Limb (tissue), 2 donors: ENCODE data around the gene CTNNA2.

Experiments
- DNase-seq, 2 donors: peaks; one replicate each; pipeline ENCODE4 v3.0.0-alpha.2; 2016; ENCODE audit errors: extremely low spot score in 2 of 2

CTNNA2 gene

DNA sequence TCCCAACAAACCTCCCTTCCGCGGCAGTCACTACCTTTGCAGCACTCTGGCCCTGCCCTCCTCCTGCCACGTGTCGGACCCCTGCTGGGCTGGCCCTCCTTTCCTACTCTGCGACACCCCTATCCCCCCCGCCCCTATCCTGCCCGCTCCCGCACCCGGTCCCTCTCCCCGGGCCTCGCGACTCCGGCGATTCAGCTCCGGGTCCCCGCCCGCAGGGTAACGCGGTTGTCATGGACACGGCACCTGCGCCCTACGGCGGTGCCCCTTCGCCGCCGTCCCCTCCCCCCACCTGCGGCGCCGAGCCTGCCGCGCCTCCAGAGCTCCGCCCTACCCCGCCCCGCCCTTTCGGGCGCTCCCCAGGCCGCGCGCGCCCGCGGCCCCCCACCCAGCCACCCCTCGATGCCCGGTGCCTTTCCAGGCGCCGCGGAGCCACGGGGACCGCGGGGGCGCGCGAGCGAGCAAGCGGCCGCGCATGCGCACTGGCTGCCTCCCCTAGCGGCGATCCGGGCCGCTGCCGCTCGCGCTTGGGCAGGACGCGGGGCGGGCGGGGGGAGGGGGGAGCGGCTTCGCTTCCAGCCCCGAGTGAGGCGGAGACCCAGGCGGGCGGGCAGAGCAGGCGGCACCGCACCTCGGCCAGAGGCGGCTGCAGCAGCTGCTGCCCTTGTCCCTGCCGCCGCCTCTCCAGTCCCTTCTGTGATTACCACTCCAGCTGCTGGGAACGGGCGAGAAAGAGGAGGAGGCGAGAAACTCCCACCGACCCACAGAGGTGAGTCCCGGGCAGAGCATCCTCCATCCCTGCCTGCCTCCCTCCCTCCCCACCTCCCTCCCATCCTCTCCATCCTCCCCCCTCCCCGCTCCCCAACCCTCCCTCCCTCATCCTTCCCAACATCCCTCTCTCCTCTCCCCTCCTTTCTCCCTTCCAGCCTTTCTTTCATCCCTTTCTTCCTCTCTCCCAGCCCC lies at the start of gene CTNNA2:
TSS of gene CTNNA2 (plus strand) at position 610 of the 960 bp plus-strand sequence.
- DNase-seq = peak; percentile 2 to 89

DNA sequence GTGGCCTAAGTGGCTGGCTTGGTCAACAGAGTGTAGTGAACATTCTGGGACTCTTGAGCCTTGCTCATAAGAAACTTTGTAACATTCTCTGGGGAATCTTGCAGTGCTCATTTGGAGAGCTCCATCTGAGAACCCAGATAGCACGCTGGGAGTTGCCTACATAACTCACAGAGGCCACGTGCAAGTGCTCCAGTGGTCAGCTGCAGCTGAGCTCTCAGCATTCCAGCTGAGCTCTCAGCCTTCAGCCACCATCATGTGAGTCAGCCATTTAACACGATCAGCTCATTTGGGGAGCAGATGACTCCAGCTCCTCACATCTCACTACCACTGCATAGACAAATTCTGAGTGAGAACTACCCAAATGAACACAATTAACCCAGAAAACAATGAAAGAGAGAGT lies 25.5 kb upstream of the CTNNA2 start:
- no peak for DNase-seq

DNA sequence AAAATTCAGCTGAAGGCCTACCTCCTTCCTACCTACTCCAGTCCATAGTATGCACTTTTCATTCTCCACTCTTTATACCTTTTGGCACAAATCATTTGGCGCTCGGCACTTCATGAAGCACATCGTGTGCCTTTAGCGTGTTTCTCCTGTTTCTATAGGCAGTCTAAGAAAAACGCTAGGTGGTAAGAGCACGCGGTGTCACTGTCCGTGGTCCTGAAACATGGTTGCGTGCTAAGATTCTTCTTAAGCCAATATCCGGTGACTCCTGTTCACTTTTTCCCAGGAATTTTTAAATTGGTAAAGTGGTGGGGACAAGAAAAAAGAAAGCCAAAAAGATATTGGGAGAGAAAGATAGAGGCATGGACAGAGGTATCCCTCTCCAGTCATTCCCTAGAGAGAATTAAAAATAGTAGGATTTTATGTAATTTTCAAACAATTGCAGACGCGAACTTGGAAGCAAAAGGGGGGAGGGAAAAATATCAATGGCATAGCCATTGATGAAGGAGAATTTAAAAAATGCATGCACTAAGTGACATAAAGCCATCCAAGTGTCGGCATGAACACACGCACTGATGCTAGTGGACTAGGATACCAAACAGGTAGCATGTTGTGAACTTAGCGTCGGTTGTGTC lies 1.4 kb upstream of the CTNNA2 start:
- DNase-seq = peak; percentile 72 to 80

DNA sequence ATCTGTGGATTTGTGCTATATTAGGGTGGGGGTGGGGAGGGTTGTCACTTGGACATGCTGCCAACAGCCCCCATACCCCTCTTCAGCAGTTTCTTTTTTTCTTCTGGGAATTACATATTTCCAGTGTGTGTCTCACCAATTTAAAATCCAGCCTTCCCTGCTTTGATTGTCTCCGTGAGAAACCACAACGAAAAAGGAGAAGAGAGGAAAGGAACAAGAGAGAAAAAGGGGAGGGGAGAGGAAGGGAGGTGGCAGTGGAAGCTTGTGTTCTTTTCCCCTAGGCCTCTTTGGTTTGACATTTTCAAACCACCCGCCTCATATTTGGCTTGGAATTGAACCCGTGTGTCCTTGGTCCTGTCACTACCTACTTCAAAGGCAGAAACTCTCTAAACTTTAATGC lies 860 bp downstream of the CTNNA2 start:
- no peak for DNase-seq

DNA sequence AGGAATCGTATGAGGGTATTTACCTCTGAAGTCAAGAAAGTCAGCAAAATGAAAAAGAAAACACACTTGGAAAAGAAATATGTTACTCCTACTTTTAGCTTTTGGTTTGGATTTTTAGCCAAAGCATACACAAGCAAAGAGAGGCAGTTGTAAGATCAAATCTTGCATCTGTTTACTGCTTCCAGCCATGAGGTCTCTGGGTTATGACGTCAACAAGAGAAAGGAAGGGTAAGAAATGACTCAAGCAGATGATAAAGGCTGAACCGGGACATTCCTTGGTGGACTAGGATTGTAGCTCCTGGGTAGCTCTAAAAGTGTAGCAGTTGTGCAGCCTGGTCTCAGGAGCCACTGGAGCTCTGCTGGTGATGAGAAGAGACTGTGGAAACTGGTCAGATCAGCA lies 16.8 kb downstream of the CTNNA2 start:
- DNase-seq = no peak

DNA sequence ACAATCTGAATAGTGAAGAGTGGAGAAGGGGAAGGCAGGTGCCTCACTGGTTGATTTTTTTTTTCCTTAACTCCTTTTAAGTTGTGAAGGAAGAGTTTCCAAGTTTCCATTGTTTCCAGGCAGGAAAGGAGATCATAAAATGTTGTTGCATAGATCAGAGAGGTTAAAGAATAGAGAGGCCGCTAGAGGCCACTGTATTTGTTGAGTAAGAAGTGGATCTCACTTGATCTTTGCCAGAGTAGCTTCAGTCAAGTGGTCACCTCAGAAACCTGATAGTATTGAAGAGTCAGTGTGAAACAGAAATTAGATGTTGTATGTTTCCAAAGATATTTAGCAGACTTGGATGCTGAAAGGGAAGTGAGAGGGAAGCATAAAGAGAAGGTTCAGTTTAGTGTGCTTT lies 17.6 kb downstream of the CTNNA2 start:
- peak in 1 of 2 donors; percentile 3 for DNase-seq

DNA sequence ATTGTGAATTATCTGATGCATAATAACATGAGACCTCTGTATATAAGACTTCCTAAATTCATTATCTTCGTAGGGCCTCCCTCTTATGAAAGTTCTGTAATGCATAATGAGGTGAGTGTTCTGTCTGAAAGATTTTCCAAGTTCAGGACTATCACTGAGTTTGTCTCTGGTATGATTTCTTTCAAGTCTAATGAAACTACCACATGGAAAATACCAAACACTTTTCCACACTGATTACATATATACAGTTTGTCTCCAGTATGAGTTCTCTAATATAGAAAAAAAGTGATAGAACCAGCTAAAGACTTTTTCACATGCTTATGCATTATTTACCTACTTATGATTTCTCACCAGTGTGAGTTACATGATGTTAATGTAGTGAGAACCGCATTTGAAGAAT lies 34.7 kb downstream of the CTNNA2 start:
- no peak for DNase-seq

DNA sequence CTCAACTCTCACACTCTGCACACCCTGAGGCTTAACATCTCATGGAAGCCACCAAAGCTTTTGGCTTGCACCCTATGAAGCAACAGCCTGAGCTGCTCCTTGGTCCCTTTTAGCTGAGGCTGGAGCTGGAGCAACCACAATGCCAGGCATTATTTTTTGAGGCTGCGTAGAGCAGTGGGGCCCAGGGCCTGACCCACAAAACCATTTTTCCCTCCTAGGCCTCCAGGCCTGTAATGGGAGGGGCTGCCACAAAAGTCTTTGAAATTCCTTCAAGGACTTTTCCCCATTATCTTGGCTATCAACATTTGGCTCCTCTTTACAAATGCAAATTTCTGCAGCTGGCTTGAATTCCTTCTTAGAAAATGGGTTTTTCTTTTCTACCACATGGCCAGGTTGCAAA lies 39.8 kb downstream of the CTNNA2 start:
- DNase-seq = no peak

DNA sequence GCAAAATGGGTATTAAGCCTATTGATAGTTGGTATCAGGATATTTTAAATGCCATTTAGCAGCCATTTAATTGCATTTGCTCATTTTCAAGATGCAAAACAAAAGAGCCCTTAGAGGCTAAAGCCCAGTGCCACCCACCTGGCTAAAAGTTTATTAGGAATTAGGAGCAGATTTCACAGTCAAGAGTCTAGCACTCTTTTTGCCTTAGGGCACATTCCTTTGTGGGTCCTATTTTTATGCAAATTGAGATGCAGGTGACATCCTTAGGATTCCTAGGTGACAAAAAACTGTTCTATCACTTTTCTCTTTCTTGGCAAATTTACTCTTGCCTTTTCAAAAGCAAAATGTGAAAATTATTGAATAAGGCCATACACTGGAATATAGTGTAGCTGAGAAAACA lies 42.0 kb downstream of the CTNNA2 start:
- DNase-seq = no peak

DNA sequence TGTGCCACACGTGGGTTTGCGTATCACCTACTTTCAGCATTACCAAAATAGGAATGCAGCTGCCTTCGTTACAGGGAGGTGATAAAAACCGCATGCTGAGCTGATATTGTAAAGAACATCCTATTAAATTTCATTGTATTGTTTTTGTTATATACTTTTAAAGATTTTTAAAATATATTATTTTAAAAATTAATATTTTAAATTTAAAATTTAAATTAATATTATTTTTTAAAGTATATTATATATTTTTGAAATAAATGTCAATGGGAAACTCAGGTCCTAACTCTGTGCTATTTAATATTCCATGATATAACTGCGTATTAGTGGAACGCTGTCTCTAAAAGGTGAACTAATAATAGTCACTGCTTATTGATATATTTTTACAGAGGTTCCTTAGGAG lies 51.2 kb downstream of the CTNNA2 start:
- DNase-seq = no peak

DNA sequence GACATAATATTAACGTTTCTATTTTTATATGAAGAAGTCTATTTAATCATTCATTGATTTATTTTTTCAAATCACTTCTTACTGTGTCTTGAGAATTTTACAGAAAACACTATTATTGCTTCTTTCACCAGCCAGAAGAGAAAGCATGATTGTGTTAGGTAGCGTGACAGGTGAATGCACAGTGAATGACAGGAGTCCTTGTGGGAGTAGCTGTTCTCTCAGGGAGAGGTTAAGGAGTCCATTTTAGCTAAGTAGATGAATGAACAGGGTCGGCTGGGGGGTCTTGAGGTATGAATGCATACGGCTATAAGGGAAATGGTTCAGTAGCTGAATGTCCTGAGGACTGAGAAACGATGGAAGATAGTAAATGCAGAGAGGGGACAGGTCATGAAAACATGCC lies 56.2 kb downstream of the CTNNA2 start:
- no peak for DNase-seq

DNA sequence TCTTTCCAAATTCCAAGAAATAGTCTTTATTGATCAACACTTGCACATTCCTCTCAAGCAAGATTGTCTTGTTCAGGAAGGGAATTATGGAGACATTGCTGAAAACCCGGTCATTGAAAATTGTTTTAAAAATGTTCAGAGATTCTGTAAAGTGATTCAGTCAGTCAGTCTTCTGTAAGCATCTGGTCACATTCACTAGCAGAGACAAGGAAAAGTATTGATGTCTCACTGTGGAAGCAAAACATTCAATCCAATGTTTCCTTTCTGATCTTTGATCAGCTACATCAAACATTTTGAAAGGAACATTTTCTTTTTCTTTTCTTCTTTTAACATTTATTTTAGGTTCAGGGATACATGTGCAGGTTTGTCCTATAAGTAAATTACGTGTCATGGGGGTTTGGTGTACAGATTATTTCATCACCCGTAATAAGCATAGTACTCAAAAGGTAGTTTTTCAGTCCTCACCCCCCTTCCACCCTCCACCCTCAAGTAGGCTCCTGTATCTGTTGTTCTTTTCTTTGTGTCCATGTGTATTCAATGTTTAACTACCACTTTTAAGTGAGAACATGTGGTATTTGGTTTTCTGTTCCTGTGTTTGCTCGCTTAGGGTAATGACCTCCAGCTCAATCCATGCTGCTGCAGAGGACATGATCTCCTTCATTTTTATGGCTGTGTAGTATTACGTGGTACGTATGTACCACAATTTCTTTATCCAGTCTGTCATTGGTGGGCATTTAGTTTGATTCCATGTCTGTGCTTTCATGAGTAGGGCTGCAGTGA lies 61.2 kb downstream of the CTNNA2 start:
- DNase-seq = no peak

DNA sequence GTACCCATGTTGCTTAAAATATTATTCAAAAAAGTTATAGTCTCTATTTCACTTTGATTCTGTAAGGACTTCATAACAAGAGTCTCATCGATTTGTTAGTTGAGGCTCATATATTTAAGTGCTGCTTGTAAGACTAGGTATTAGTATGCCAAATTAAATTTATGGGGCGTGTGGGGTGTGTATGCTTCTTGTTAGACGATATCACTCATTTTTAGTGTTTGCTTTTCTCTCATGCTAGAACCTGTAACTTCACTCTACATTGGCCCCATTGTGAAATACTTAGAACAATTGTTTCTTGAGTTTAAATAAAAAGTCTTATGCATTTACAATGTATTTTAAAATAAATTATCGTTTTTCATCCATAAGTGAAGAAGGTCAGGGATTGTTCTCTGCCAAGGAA lies 63.6 kb downstream of the CTNNA2 start:
- no peak for DNase-seq

DNA sequence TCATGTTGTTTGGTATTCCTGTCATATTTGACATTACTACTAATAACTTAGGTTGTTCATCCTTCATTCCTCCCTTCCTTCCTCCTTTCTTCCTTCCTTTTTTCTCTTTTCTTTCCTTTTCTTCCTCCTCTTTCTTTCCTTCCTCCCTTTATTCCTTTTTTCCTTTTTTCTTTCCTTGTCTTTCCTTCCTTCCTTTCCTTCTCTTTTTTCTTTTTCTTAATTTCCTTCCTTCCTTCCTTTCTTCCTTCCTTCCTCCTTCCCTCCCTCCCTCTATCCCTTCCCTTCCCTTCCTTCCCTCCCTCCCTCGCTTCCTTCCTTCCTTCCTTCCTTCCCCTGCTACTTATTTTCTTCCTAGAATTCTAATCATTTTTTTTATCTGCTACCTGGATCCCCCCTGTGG lies 66.1 kb downstream of the CTNNA2 start:
- no peak for DNase-seq

DNA sequence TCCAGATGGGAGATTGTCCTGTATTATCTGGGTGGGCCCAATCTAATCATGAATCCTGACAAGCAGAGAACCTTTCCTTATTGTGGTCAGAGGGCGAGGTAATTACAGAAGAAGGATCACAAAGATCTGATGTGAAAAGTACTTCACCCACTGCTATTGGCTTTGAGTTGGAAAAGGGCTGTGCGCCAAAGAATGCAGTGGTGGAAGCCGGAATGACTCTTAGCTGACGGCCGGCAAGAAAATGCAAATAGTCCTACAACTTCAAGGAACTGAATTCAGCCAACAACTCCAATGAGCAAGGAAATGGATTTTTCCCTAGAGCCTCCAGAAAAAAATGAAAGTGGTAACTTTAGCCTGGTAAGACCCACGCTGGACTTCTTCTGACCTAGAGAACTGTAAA lies 67.3 kb downstream of the CTNNA2 start:
- no peak for DNase-seq

DNA sequence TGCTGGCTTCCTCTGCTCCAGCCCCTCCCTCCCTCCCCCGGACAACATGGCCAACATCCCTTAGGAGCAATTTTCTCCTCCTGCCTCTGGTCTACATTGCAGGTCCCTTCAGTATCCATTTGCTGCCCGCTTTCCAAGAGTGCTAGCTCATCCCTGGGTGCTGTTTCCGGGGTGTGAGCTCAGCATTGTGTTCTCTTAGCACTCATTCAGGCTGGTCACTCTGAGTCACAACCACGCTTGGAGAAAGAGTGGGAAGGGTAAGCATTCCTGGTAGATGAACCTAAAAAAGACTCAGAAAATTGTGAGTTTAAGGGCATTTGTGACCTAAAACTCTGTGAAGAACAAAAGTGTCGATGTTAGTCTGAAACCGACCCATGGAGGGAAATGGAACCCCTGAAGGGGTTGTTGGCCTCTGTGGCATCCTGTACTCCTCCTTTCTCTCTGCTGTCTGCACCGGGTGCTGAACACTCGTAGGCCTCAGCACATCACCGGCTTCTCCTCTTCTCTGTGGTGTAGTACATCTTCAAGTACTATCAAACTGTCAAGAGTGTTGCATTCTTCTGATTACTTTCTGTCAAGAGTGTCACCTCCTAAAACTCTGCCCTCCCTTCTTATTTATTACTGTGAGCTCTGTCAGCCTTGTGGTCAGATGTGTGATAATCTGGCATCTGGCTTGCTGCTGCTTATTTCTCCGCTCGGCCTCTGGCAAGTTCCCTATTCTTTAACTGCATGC lies 73.0 kb downstream of the CTNNA2 start:
- DNase-seq = no peak

DNA sequence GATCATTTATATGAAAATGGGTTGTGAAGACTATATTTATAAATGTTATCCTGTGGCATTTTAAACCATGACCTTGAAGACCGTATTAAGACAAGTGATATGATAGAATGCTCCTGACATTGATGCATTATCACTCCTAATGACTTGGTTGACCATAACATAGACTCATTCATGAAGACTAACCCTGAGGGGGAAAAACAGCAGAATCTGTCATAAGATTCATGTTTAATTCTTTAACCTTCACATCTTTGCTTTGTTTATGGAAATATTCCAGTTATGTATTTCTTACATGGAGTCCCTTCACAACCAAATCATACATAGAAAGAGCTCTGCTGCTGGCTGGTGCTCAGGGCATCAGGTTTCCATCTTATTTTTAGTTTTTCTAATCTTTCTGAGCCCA lies 78.4 kb downstream of the CTNNA2 start:
- no peak for DNase-seq

DNA sequence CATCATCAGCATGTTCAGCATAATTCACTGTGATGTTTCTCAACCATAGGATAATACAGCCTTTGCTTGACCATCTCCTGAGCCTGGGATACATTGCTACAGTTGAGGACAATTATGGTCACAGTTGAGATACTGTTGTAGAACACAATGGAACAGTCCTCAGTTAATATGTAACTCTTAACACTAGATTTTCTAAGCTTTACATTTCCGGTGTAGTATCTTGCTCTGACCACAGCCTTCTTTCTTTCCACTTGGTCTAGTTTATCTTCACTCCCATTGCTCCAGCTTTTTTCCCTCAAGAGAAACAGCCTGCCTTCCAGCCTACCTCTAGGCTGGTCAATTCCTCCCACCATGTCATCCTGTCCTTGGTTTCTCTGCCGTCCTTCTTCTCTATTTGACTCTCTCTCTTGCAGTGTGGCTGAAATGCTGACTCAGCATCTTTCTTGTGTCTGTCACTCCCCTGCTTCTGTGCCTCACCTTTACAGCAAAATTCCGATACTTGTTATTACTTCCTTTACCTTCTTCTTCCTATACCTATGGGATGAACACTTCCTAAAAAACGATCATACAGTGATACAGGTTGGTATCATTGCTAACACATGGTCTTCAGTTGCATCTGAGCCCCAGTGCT lies 80.5 kb downstream of the CTNNA2 start:
- DNase-seq = no peak

DNA sequence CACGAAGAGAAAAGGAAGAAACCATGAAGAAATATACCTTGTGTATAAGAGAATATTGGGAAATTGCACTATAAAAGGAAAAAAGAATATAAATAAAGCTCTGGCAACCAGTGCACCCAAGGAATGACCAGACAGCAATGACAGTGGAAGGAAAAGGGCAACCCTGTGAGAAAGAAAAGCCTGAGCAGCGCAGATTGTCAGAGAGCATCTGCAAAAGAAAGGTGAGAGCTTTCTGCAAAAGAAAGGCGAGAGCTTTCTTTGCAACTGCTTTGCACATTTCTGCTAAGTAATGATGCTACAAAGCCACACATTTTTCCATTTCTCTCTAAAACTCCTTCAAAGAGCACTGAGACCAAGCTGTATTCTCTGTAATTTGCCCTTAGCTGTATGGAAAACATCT lies 83.6 kb downstream of the CTNNA2 start:
- no peak for DNase-seq

DNA sequence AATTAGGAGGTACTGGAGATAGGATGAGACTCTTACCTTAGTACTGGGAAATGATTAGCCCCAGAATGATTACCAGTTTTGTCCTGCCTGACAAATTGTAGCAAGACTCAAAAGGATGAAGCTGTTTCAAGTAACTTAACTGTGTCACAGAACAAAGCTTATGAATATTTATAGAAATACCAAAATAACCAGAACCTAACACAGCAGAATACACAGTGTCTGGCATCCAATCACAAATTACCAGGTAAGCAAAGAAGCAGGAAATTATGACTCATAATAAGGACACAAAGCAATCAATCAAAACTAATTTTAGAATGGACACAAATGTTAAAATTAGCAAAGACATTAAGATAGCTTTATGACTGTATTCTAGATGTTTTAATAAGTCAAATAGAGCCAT lies 91.9 kb downstream of the CTNNA2 start:
- no peak for DNase-seq

DNA sequence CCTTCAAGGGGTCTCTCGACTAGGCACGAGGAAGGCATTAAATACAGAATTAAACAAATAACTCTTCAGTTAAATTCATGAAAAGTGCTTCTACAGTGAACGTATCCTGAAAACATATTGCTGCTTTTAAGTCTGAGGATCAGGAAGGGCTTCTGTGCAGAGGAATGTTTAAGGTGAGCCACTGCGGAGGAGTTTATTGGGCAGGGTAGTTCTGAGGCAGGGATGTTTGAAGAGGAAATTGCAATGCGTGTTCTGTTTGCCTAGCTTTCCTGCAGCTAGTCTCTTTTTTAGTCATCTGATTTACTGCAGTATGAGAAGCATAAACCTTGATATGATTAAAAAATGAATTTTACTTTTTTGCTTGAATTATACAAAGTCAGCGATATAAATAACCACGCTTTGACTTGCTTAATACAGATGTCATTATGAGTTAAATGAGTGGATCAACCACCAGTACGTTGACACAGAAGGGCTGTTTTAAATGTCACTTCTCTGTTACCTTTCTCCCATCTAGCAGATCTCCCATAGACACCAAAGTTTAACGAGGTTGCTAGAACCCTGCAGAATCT lies 98.7 kb downstream of the CTNNA2 start:
- DNase-seq = no peak
